ENCODE results near the gene RIMS3. TPM values are rescaled to one million over a fixed set of nuclear protein-coding genes. Genes with fewer than 3 reads are reported as not detected.

The RIMS3 gene
- total RNA-seq, 1 donor: 0.84 TPM

DNA sequence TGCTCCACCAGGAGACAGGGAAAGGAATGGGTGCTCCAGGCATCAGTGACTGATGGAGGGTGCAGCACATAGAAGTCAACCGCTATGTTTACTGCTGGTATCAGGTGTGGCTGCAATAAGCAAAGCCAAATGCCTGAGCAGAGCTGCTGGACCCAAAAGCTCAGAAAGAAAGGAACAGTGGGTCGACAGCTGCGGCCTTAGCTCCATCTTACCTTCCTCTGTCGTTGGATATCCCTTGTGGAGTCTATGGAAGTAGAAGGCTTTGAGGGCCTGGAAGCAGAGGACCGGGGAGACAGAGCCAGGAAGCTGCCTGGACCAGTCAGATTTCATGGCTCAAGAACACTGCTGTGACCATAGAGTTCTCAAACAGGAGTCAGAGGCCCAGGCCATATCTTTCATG is 45.3 kb downstream of the RIMS3 start:
- no peaks in the 10 kb centered on the region for H3K27me3 ChIP-seq (ENCODE audit: insufficient read depth, low read length)
- no peak overlapping the region for H3K4me3 ChIP-seq (ENCODE audit: low read length)
- H3K9me3 ChIP-seq (ENCODE audit: low read depth, low read length): no peaks in the 10 kb centered on the region
- no peaks in the 10 kb centered on the region for H3K4me1 ChIP-seq (ENCODE audit: insufficient read depth, low read length)

DNA sequence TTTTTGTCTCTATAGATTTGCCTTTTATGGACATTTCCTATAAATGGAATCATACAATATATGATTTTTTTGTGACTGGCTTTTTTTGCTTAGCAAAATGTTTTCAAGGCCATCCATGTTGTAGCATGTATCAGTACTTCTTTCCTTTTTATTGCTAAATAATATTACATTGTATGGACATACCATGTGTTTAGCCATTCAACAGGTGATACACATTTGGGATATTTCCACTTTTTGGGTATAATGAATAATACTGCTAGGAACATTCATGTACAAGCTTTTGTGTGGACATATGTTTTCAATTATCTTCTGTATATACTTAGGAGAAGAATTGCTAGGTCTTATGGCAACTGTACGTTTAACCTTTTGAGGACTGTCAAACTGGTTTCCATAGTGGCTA is 47.4 kb downstream of the RIMS3 start:
- H3K4me1 ChIP-seq (ENCODE audit: insufficient read depth, low read length): no peaks in the 10 kb centered on the region
- H3K4me3 ChIP-seq (ENCODE audit: low read length): no peak overlapping the region
- no peaks in the 10 kb centered on the region for H3K27me3 ChIP-seq (ENCODE audit: insufficient read depth, low read length)
- no peaks in the 10 kb centered on the region for H3K9me3 ChIP-seq (ENCODE audit: low read depth, low read length)

- Histone ChIP-seq H3K27me3 (ENCODE audit: insufficient read depth, low read length) (no peaks in the 10 kb centered on the region), H3K9me3 (ENCODE audit: low read depth, low read length) (no peaks in the 10 kb centered on the region), H3K4me1 (ENCODE audit: insufficient read depth, low read length) (no peaks in the 10 kb centered on the region), H3K4me3 (ENCODE audit: low read length) (no peak overlapping the region)
Observed at GRCh38 chr1:40612345-40612831, 53.1 kb downstream of the RIMS3 start.

GRCh38 chr1:40610156-40610555 is 55.3 kb downstream of the RIMS3 start:
- Histone ChIP-seq H3K9me3 (ENCODE audit: low read depth, low read length) (no peaks in the 10 kb centered on the region), H3K4me1 (ENCODE audit: insufficient read depth, low read length) (no peaks in the 10 kb centered on the region), H3K27me3 (ENCODE audit: insufficient read depth, low read length) (no peaks in the 10 kb centered on the region), H3K4me3 (ENCODE audit: low read length) (no peak overlapping the region)

GRCh38 chr1:40607921-40608320 is 57.6 kb downstream of the RIMS3 start:
- Histone ChIP-seq H3K4me1 (ENCODE audit: insufficient read depth, low read length) (no peaks in the 10 kb centered on the region), H3K9me3 (ENCODE audit: low read depth, low read length) (no peaks in the 10 kb centered on the region), H3K27me3 (ENCODE audit: insufficient read depth, low read length) (no peaks in the 10 kb centered on the region)

DNA sequence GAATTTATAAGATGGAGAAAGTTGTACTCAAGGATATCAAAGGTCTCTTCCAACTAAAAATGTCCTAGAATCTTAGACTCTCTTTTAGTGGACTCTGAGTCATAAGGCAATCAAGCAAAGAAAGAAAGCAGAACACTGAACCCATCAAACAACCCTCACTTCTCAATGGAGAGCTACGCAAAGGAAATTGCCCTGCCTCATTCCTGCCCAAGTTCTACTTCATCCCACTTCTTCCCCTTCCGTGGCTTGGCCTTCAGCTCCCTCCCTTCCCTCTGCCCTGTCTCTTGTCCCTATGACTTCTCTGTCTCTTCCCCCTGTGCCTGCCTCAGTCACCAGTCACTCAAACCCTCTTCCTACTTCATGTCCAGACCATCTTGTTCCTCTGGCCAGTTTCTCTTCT is 58.5 kb downstream of the RIMS3 start:
- Histone ChIP-seq H3K9me3 (ENCODE audit: low read depth, low read length) (no peaks in the 10 kb centered on the region), H3K27me3 (ENCODE audit: insufficient read depth, low read length) (no peaks in the 10 kb centered on the region), H3K4me3 (ENCODE audit: low read length) (no peak overlapping the region), H3K4me1 (ENCODE audit: insufficient read depth, low read length) (no peaks in the 10 kb centered on the region)

More at GRCh38 chr1:40607921-40608320, 57.6 kb downstream of the RIMS3 start:
- no peak overlapping the region for H3K4me3 ChIP-seq (ENCODE audit: low read length)

DNA sequence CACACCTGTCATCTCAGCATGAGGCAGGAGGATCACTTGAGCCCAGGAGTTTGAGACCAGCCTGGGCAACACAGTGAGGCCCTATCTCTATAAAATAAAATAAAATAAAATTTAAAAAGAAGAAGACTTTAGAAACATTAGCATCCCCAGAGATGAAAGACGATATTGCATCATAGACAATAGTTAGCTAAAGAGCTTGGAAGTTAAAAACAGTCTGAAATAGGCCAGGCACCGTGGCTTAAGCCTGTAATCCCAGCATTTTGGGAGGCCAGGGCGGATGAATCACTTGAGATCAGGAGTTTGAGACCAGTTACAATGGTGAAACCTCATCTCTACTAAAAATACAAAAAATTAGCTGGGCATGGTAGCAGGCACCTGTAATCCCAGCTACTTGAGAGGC is 59.3 kb downstream of the RIMS3 start:
- no peak overlapping the region for H3K4me3 ChIP-seq (ENCODE audit: low read length)
- no peaks in the 10 kb centered on the region for H3K4me1 ChIP-seq (ENCODE audit: insufficient read depth, low read length)
- H3K27me3 ChIP-seq (ENCODE audit: insufficient read depth, low read length): no peaks in the 10 kb centered on the region
- H3K9me3 ChIP-seq (ENCODE audit: low read depth, low read length): no peaks in the 10 kb centered on the region

DNA sequence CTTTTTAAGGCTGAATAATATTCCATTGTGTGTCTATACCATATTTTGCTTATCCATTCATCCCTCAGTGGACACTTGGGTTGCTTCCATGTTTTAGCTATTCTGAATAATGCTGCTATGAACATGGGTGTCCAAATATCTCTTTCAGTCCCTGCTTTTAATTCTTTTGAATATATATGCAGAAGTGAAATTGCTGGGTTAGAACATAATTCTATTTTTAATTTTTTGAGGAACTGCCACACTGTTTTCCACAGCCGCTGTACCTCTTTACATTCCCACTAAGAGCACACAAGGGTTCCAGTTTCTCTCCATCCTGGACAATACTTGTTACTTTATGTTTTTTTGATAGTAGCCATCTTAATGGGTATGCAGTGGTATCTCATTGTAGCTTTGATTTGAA is 65.6 kb downstream of the RIMS3 start:
- H3K9me3 ChIP-seq (ENCODE audit: low read depth, low read length): no peaks in the 10 kb centered on the region
- no peaks in the 10 kb centered on the region for H3K27me3 ChIP-seq (ENCODE audit: insufficient read depth, low read length)
- no peak overlapping the region for H3K4me3 ChIP-seq (ENCODE audit: low read length)
- H3K4me1 ChIP-seq (ENCODE audit: insufficient read depth, low read length): peaks cover 8% of the 10 kb centered on the region

DNA sequence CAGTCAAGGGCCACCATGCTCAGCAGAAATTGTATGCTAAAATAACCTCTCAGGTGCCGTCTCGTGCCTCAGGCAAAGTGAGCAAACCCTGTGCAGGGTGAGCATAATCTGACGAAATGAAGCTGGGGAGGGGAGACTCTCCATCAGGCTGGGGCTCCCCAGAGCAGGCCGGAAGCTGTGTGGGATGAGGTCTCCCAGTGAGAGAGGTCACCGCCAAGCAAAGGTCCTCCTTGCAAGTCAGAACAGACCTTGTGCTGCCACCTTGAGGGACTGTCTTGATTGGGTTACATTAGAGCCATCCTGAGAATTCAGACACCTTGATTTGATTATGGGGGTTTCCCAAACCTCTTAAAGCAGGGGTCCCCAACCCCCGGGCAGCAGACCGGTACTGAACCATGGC is 69.9 kb downstream of the RIMS3 start:
- H3K27me3 ChIP-seq (ENCODE audit: insufficient read depth, low read length): no peaks in the 10 kb centered on the region
- H3K4me3 ChIP-seq (ENCODE audit: low read length): no peak overlapping the region
- peaks cover 22% of the 10 kb centered on the region for H3K4me1 ChIP-seq (ENCODE audit: insufficient read depth, low read length)
- H3K9me3 ChIP-seq (ENCODE audit: low read depth, low read length): no peaks in the 10 kb centered on the region

GRCh38 chr1:40594187-40594531 is 71.3 kb downstream of the RIMS3 start:
- no peaks in the 10 kb centered on the region for H3K9me3 ChIP-seq (ENCODE audit: low read depth, low read length)
- H3K27me3 ChIP-seq (ENCODE audit: insufficient read depth, low read length): no peaks in the 10 kb centered on the region
- H3K4me3 ChIP-seq (ENCODE audit: low read length): no peak overlapping the region
- H3K4me1 ChIP-seq (ENCODE audit: insufficient read depth, low read length): peaks cover 15% of the 10 kb centered on the region

GRCh38 chr1:40593449-40594186 is 71.9 kb downstream of the RIMS3 start:
- H3K4me1 ChIP-seq (ENCODE audit: insufficient read depth, low read length): peaks cover 14% of the 10 kb centered on the region
- H3K9me3 ChIP-seq (ENCODE audit: low read depth, low read length): no peaks in the 10 kb centered on the region
- H3K4me3 ChIP-seq (ENCODE audit: low read length): no peak overlapping the region
- H3K27me3 ChIP-seq (ENCODE audit: insufficient read depth, low read length): no peaks in the 10 kb centered on the region

GRCh38 chr1:40592107-40592803 is 73.2 kb downstream of the RIMS3 start:
- no peaks in the 10 kb centered on the region for H3K9me3 ChIP-seq (ENCODE audit: low read depth, low read length)
- peaks cover 14% of the 10 kb centered on the region for H3K4me1 ChIP-seq (ENCODE audit: insufficient read depth, low read length)
- H3K4me3 ChIP-seq (ENCODE audit: low read length): no peak overlapping the region
- H3K27me3 ChIP-seq (ENCODE audit: insufficient read depth, low read length): no peaks in the 10 kb centered on the region

DNA sequence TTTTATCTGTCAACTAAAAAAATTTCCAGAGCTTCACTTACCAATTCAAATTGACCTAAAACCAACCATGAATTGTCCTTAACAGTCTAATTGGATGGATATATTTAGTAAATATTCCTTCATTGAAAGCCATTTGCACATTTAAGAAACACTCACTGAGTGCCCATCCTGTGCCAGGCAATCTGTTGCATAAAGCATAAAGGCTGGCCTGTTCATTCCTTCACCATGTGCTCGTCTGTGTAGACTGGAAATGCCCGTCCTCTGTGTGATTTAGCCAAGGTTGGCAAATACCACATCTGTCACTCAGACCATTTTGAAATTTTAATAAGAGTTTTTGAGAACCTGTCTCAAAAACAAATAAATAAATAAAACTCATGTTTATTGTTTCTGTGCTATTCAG is 76.9 kb downstream of the RIMS3 start:
- Histone ChIP-seq H3K27me3 (ENCODE audit: insufficient read depth, low read length) (no peaks in the 10 kb centered on the region), H3K4me1 (ENCODE audit: insufficient read depth, low read length) (peaks cover 8% of the 10 kb centered on the region), H3K9me3 (ENCODE audit: low read depth, low read length) (no peaks in the 10 kb centered on the region)

DNA sequence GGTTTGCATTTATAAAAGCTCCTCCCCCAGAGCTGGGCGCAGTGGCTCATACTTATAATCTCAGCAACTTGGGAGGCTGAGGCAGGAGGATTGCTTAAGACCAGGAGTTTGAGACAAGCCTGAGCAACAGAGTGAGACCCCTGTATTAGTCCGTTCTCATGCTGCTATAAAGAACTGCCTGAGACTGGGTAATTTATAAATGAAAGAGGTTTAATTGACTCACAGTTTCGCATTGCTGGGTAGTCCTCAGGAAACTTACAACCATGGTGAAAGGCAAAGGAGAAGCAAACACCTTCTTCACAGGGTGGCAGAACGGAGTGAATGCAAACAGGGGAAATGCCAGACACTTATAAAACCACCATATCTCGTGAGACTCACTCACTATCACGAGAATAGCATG is 81.5 kb downstream of the RIMS3 start:
- no peaks in the 10 kb centered on the region for H3K9me3 ChIP-seq (ENCODE audit: low read depth, low read length)
- no peak overlapping the region for H3K4me3 ChIP-seq (ENCODE audit: low read length)
- H3K27me3 ChIP-seq (ENCODE audit: insufficient read depth, low read length): no peaks in the 10 kb centered on the region
- no peaks in the 10 kb centered on the region for H3K4me1 ChIP-seq (ENCODE audit: insufficient read depth, low read length)

More for the DNA sequence above, 76.9 kb downstream of the RIMS3 start:
- no peak overlapping the region for H3K4me3 ChIP-seq (ENCODE audit: low read length)

- no peaks in the 10 kb centered on the region for H3K27me3 ChIP-seq (ENCODE audit: insufficient read depth, low read length)
- H3K4me3 ChIP-seq (ENCODE audit: low read length): no peak overlapping the region
- no peaks in the 10 kb centered on the region for H3K9me3 ChIP-seq (ENCODE audit: low read depth, low read length)
- no peaks in the 10 kb centered on the region for H3K4me1 ChIP-seq (ENCODE audit: insufficient read depth, low read length)
Observed at GRCh38 chr1:40582116-40582515, 83.4 kb downstream of the RIMS3 start.

- no peaks in the 10 kb centered on the region for H3K4me1 ChIP-seq (ENCODE audit: insufficient read depth, low read length)
- H3K27me3 ChIP-seq (ENCODE audit: insufficient read depth, low read length): no peaks in the 10 kb centered on the region
- no peaks in the 10 kb centered on the region for H3K9me3 ChIP-seq (ENCODE audit: low read depth, low read length)
- no peak overlapping the region for H3K4me3 ChIP-seq (ENCODE audit: low read length)
Observed at GRCh38 chr1:40575336-40575735, 90.1 kb downstream of the RIMS3 start.
